ENCODE results near the gene BSN.
A peak's percentile ranks its signal among the peaks of the same experiment; 100 is the strongest.

BSN gene

GRCh38 chr3:49653621-49654020 is 99.3 kb downstream of the BSN start:
- DNase-seq (ENCODE audit: low read depth, low spot score): no peak
- CTCF ChIA-PET: interaction anchor here (1.1 kb wide), 1 partner anchor 18 kb away, joined by 3 read pairs; no protein-coding TSS in a partner anchor
- no peak overlapping the region for H3K4me3 ChIP-seq (ENCODE audit: low read depth, low read length)
- TF ChIP-seq CTCF (IDR thresholded peaks at IDR 0.05; ENCODE audit: insufficient read depth, low read length, missing control alignments): no peak
- POLR2A ChIA-PET: no interaction called here

GRCh38 chr3:49654176-49654825 is 100.0 kb downstream of the BSN start:
- DNase-seq (ENCODE audit: low read depth, low spot score): no peak
- POLR2A ChIA-PET: no interaction called here
- TF ChIP-seq CTCF (IDR thresholded peaks at IDR 0.05; ENCODE audit: insufficient read depth, low read length, missing control alignments): no peak
- CTCF ChIA-PET: interaction anchor here (1.1 kb wide), 1 partner anchor 17 kb away, joined by 3 read pairs; no protein-coding TSS in a partner anchor
- no peak overlapping the region for H3K4me3 ChIP-seq (ENCODE audit: low read depth, low read length)

GRCh38 chr3:49654955-49655556 is 100.8 kb downstream of the BSN start:
- H3K4me3 ChIP-seq (ENCODE audit: low read depth, low read length): no peak overlapping the region
- POLR2A ChIA-PET: no interaction called here
- no peak for TF ChIP-seq CTCF (IDR thresholded peaks at IDR 0.05; ENCODE audit: insufficient read depth, low read length, missing control alignments)
- no peak for DNase-seq (ENCODE audit: low read depth, low spot score)
- CTCF ChIA-PET: interaction anchor here (2.7 to 3.0 kb wide), 2 partner anchors 16 to 116 kb away, joined by 13 to 30 read pairs; no protein-coding TSS in a partner anchor

- DNase-seq (ENCODE audit: low read depth, low spot score): no peak
- ChIA-PET POLR2A (no interaction called here), CTCF (interaction anchor here (2.1 to 3.0 kb wide), 3 partner anchors 14 to 117 kb away, joined by 6 to 30 read pairs (median 13); no protein-coding TSS in a partner anchor)
- H3K4me3 ChIP-seq (ENCODE audit: low read depth, low read length): no peak overlapping the region
- no peak for TF ChIP-seq CTCF (IDR thresholded peaks at IDR 0.05; ENCODE audit: insufficient read depth, low read length, missing control alignments)
Observed at GRCh38 chr3:49655731-49656285, 101.5 kb downstream of the BSN start.

- peak; percentile 59 for TF ChIP-seq CTCF (IDR thresholded peaks at IDR 0.05; ENCODE audit: insufficient read depth, low read length, missing control alignments)
- POLR2A ChIA-PET: no interaction called here
- DNase-seq (ENCODE audit: low read depth, low spot score): no peak
- H3K4me3 ChIP-seq (ENCODE audit: low read depth, low read length): no peak overlapping the region
- CTCF ChIA-PET: interaction anchor here (1.2 to 3.0 kb wide), 5 partner anchors 13 to 118 kb away, joined by 4 to 30 read pairs (median 6); no protein-coding TSS in a partner anchor
Observed at GRCh38 chr3:49656541-49657112, 102.3 kb downstream of the BSN start.

All from AG04449 (cell line).